GM19035 (cell line): Measurements from ENCODE around the gene INPPL1.
"Not testable (repeated sequence)": the region's sequence is repeated elsewhere in the genome, so short reads cannot be mapped to it uniquely, and the experiment has no call there.

Experiments
- ATAC-seq: cut with Tn5 transposase; IDR thresholded peaks from one replicate; pipeline ENCODE4 v1.9.1; 2021; ENCODE audit not compliant: unreplicated experiment

INPPL1 gene

DNA sequence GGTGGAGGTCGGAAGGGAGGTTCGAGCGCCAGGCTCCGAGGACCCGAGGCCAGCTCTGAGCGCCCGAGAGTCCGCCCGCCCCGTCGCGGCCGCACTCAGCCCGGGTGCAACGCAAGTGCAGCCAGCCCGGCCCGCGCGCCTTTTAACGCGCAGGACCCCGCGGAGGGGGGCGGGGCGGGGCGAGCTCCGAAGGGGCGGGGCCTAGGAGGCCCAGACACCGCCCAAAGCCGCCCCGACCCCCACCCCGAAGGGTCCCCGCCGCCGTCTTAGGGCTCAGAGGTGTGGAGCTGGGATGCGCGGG, 19.4 kb downstream of the INPPL1 start, which contains the start of gene PHOX2A:
Gene PHOX2A, minus strand, starts transcription at position 117 of the 301 bp plus-strand sequence. CDS start 172 bp downstream, outside the sequence.
- ATAC-seq, result no peak

DNA sequence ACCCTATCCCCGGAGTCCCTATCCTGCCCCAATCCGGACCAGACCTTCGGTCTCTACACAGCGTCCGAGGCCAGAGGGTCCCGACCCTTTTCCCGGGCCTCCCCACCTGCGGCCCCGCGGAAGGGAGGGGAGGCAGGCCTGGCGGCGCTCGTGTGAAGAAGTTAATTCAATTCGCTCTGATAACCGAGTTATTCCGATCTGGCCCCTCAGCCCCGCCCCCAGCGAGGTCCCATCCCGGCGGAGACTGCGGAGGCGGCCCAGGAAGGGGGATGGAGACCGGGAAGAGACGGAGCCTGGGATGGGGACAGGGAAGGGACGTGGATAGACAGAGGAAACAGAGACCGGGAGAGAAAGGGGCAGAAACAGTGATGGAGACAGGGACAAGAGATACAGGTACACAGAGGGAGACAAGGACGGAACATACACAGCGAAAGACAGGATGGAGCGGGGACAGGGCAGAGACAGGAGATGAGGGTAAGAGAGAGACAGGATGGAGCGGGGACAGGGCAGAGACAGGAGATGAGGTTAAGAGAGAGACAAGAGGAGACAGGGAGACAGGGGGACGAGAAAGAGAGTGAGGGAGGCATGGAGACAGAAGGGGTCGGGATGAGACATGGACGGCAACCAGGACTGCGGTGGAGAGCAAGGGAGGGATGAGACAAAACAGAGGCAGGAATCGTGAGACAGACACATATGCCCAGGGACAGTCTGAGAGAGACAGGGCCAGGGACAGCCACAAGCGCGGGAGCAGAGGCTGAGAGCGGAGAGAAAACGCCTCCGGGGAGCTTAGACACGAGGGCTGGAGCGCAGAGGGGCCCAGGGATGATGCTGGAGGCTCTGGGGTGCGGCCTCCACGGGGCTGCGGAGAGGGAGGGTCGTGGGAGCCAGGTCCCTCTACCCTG, 20.0 kb downstream of the INPPL1 start:
- ATAC-seq, result no peak

DNA sequence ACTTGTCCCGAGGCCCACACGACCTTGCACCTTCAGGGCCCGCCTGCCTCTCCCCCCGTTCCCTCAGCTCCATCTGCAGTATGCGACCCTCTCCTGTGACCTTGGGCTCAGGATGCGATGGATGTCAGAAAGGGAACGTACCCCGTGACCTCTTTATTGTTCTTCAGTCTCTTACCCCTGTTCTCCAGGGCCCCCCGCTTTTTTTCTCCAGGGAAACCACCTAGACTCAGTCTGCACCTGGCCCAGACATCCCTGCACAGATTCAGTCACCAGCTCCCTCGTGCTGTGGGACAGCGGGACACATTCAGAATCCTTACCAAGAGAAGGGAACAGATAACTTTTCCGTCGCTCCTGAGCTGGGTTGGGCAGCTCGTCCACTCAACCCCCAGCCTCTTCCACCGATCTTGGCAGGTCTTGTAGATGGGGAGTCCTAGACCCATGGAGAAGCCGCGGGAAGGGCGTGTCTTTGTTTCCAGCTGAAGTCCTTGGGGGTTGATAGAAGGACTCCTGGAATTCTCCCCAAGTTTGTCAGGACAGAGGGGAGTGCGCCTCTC, 20.8 kb downstream of the INPPL1 start:
- no peak for ATAC-seq

DNA sequence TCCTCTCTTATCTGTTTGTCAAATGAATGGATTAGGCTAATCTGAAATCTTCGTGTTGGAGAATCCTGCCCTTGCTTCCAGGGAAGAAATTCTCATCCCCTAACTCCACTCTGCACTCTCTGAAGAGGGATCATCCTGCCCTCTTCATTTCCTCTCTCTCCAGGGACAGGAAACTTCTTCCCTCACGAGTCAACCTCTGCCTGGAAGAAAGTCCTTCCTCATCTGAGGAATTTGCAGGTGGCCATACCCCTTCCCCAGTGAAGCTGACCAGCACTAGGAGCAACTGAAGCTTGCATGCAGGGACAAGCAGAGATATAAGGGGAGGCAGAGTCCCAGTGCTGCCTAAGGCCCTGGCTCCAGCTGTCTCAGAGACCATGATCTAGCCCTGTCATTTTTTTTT, 23.0 kb downstream of the INPPL1 start:
- no peak for ATAC-seq

DNA sequence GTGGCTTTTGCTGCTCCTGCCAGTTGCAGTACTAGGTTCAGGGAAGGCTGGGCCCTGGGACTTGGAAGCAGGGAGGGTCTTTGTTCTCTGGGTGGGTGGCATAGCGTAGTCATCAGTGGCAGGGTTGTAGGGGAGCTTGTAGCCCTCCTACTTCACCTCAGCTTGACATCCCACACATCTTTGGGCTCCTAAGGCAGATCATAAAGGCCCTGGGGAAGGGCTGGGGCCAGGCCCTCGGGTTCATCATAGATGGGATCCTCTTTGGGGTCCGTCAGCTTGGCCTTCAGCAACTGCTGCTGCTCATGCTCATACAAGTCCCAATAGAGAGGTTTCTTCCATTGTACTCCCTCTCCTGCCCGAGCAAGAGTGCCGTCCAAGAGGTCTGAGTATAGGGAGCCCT, 25.4 kb downstream of the INPPL1 start:
- no peak for ATAC-seq

DNA sequence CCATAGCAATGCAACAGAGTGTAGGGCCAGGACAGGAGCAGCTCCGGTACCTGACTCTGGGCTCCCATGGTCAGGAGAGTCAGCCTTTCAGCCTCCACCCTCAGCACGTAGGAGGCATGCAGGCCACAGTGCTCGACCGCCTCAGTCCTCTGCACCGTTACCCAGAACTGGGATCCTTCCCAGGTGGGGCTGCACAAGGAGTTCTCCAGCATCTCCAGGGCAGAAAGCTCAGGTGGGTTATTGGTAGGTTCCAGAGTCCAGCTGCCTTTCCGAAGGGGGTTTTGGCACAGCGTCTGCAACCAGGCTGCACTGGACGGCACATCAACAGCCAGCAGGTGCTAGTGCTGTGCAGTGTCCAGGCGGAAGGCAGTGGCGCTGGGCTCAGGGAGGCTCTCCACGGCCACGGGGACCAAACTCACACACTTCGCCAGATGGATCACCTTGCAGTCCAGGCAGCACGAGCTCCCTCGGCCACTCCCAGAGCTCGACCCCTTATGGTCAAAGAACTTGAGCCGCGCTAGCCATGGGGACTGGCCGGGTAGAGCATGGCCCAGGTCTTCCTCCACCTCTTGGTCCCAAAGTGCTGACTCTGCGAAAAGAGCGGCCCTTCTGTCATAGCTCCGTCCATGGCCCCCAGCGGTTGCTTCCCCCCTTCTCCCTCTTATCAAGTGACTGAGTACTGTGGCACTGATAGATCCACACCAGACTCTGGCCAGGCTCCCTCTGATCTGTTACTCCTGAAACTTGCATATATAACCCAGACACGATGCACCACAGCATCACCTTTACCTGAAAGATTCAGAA, 26.3 kb downstream of the INPPL1 start:
- no peak for ATAC-seq

DNA sequence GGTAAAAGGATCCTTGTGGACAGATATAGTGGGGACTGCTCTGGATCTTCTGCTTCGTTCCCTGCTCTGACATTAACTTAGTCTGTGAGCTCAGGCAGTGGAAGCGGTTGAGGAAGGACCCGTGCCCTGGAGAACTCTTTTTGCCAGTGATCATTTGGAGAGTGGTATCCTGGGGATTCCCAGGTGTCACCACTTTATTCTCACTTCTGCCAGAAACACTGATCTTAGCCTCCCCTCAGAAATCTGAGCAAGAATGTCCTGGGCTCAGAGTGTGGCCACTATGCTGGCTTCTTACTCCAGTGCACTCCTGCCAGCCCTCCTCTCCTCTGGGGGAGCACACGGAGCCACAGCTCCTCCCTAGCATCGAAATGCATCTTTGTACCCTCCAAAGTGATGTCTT, 27.0 kb downstream of the INPPL1 start:
- ATAC-seq, result no peak

DNA sequence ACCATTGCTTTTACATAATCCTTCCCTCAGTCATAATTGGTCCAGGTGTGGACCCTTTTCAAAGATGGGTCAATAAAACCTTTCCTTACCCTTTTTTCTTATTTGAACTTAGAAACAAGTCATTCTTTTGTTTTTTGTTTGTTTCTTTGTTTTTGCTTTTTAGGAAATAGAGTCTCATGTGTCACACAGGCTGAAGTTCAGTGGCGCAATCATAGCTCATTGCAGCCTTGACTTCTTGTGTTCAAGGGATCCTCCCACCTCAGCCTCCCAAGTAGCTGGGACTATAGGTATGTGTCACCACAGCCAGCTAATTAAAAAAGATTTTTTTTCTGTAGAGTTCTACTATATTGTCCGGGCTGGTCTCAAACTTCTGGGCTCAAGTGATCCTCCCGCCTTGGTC, 28.8 kb downstream of the INPPL1 start:
- ATAC-seq, result no peak

DNA sequence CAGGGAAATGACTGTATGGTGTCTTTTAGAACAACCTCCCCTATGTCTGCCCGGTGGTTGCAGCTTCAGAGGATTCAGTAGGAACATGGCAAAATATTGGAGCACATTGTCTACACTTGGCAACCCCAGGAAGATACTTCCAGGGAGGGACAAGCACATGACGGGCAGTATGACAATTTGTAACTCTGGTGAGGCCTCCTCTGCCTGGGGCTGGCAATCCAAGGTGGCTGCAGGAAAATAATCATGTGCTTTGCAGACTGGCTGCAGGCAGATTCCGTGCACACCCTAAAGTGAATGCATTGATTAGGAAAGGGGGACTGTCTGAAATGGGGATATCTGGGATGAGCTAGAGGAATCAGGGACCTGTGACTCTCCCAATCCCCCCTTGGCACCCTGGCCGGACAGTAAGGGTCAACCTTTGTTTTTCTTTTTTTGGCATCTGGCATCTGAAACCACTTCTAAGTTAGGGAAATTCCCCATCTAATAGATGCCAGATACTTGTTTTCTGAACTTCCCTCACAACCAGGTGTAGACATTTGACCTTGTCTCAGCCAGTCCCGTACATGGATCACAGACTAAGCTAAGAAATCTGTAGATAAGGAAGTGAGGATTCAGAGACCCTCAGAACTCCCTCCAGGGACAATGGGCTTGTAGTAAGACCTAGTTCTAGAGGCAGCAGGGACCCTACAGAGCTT, 29.9 kb downstream of the INPPL1 start:
- ATAC-seq, result no peak

DNA sequence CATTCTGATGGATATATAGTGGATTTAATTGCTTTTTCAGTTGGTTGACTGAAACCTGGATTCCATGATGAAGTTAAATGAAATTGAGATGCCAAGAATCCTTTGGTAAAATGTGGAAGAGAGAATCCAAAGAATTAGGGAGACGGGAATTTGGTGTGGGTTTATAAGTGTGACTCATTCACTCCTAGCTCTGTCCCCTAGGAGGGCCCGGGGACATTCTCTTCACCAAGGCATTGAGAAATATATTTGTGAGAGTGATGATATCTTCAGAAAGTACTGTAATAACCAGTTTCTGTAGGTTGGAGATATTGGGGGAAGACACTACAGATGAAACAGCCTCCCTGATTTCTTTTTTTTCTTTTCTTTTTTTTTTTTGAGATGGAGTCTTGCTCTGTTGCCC, 33.0 kb downstream of the INPPL1 start:
- ATAC-seq, result no peak

DNA sequence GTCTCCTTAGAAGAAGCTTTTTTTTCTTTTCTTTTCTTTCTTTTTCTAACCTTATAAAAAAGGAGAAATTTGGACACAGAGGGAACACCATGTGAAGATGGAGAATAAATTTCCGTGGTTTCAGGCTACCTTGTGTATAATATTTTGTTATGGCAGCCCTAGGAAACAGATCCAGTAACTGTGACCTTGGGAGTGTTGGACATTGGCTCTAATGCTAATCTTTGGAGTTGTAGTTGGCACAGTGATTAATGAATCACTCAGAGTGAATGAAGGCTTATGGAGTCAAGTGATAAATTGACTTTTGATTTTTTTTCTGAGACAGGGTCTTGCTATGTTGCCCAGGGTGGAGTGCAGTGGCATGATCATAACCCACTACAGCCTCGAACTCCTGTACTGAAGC, 34.9 kb downstream of the INPPL1 start:
- ATAC-seq, result no peak

DNA sequence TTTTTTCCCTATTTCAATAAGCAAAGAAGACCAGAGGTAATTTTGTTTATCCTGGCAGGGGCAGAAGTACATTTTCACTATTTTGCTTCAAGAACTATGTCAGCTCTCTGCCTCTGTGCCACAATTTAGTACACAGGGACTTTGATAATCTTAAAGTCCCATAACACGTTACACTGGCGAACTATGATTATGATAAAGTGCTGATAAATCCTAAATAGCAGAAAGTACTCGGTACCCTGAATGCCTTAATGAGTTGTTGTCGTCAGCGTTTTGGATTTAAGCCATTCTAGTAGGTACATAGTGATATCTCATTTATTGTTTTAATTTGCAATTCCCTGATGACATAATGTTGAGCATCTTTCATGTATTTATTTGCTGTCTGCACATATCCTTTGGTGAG, 36.0 kb downstream of the INPPL1 start:
- no peak for ATAC-seq

DNA sequence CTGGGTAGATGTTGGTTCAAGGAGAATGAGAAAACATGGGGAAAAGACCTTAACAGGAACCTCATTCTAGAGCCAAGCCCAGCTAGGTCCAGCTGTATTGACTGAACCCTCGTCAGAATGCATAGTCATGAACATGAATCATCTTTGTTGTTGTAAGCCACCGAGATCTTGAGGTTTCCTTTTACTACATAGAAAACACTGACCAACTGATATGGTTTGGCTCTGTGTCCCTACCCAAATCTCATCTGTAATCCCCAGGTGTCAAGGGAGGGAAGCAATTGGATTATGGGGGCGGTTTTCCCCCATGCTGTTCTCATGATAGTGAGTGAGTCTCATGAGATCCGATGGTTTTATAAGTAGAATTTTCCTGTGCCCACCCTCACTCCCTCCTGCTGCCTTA, 38.8 kb downstream of the INPPL1 start:
- no peak for ATAC-seq

DNA sequence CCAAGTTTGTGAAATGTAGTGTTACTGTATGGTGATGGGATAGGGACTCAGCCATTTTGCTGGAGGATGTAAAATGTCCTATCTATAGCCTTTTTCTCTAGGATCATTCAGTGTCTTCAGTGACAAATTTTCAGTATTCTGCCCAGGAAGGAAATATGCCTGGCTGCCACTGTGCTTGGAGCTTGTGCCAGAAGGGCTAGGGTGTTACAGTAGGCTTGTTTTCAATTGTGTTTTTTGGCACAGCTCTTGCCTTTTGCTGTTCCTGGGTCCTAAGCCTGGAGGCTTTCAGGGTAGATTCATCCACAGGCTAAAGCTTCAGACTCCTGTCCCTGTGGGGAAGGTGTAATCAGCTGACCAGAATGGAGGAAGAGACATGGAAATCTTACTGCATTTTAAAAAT, 41.4 kb downstream of the INPPL1 start:
- ATAC-seq, result no peak

DNA sequence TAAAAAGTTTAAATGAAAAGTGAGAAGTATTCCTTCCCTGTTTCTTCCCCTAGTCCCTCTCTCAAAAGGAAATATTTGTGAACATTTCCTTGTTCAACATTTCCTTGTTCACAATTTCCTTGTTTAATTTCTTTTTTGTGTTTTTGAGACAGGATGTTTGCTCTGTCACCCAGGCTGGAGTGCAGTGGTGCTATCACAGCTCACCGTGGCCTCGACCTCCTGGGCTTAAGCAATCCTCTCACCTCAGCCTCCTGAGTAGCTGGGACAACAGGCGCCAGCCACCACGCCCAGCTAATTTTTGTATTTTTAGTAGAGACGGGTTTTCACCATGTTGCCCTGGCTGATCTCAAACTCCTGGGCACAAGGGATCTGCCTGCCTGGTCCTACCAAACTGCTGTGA, 42.4 kb downstream of the INPPL1 start:
- ATAC-seq, result not testable (repeated sequence)

DNA sequence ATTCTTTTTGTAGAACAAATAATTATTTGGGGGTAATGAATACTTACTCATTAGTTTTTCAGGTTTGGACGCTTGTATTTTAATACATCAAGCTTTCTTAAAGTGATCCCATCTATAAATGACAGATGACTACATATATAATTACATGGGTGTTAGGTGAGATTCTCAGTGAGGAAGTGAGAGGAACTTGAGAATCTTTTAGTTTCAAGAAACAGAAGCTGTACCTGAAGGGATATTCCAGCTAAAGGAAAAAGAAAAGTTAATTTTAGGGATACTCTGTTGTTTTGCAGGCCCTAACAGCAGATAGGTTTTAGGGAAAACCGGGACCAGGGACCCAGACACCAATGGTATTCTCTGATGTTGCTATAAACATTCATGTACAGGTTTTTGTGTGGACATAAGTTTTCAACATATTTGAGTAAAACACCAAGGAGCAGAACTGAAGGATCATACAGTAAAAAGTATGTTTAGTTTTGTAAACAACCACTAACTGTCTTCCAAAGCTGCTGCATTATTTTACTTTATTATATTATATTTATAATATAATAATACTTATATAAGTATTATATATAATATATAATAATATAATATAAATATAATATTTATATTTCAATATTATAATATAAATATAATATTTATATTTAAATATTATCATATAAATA, 43.5 kb downstream of the INPPL1 start:
- ATAC-seq, result no peak

DNA sequence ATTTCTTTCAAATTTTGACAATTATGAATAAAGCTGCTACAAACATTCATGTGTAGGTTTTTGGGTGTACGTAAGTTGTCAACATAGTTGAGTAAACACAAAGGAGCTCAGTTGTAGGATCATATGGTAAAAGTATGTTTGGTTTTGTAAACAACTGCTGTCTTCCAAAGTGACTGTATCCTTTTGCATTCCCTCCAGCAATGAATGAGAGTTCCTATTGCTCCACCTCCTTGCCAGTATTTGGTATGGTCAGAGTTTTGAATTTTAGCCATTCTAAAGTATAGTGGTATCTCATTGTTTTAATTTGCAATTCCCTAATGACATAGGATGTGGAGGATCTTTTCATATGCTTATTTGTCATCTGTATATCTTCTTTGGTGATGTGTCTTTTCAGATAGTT, 47.4 kb downstream of the INPPL1 start:
- ATAC-seq, result no peak

DNA sequence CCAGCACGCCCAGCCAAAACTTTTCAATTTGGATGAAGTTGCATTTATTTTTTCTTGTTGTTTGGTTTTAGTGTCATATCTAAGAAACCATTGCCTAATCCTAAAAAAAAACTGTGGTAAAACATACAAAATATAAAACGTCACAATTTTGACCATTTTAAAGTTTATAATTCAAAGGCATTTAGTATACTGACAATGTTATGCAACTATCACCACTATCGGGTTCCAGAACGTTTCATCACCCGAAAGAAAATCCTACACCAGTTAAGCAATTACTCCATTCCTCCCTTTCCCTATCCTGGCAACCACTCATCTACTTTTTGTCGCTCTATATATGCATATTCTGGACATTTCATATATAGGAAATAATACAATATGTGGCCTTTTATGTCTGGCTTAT, 49.9 kb downstream of the INPPL1 start:
- no peak for ATAC-seq

DNA sequence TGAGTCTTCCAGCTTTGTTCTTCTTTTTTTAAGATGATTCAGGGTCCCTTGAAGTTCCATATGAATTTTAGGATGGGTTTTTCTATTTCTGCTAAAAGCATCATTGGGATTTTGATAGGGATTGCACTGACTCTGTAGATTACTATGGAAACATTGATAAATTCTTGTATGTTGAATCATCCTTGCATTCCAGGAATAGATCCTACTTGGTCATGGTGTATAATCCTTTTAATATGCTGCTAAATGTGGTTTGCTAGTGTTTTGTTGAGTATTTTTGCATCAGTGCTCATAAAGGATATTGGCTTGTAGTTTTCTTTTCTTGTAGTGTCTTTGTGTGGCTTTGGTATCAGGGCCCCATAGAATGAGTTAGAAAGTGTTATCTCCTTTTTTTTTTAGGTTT, 54.3 kb downstream of the INPPL1 start:
- ATAC-seq, result no peak

DNA sequence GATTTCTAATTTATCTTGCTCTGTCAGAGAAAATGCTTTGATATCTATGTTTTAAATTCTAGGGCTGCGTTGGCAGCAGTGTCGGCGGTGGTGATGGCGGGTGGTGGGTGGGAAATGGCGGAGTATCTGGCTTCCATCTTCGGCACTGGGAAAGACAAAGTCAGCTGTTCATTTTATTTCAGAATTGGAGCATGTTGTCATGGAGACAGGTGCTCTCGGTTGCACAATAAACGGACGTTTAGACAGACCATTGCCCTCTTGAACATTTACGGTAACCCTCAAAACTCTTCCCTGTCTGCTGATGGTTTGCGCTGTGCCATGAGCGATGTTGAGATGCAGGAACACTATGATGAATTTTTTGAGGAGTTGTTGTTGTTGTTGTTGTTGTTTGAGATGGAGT, 55.5 kb downstream of the INPPL1 start:
- no peak for ATAC-seq
